SKM-1 treated with dmso at 0.1 percent for 144 hours (cell line): Measurements from ENCODE around the gene STK32B.
"Not testable (repeated sequence)": the region's sequence is repeated elsewhere in the genome, so short reads cannot be mapped to it uniquely, and the experiment has no call there.

ENCODE experiments used
- DNase-seq: peaks from one replicate; lab custom pipeline; 2025; ENCODE audit not compliant: unreplicated experiment; lab: John Stamatoyannopoulos, UW

Gene STK32B

DNA sequence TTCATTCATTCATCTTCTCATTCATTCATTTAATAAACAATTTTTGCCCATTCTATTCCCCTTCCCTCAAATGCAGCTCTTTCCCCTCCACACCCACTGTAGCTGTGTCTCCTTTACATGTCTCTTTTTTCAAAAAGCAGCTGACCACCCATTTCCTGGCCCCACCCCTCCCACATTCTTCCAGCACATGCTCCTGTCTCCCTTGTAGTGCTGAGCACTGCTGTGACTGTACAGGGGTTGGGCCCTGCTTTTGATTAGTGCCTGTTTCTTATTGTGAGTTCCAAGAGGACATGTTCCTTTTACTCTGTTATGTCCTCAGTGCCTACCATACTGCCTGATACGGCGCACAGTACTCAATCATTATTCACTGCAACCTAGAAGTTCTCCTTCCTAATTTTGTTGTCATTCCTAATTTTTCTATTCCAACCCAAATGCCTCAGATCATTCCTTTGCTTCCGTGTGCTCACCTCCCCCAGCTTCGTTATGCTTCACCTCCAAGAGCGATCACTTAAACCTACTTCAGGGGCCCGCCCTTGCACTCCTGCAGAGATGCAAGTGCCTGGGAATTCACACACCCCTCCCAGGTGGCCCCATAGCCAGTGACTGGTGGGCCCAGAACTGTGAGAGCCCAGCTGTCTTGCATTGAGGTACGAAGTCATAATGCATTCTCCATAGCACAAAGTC, 152.2 kb downstream of the STK32B start:
- DNase-seq: no peak

- DNase-seq: no peak
These were observed 152.7 kb downstream of the STK32B start for GRCh38 chr4:5203993-5204310.

DNA sequence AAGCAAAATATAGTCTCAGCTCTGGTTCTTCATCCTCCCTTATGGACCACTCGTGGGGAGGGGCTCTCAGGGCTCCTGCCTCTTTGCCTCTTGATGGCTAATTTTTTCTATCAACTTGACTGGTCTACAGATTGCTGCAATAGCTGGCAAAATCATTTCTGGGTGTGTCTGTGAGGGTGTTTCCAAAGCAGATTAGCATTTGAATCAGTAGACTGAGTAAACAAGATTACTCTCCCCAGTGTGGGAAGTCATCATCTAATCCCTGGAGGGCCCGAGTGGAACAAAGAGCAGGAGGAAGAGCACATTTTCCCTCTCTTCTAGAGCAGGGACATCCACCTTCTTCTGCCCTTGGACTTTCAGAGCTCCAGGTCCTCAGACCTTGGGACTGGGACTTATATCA, 153.5 kb downstream of the STK32B start:
- no peak for DNase-seq

- no peak for DNase-seq
These were observed 154.9 kb downstream of the STK32B start for GRCh38 chr4:5206016-5206790.

- no peak for DNase-seq
These were observed 158.6 kb downstream of the STK32B start for GRCh38 chr4:5209862-5210261.

GRCh38 chr4:5211282-5211839, 160.1 kb downstream of the STK32B start:
- DNase-seq: no peak

- no peak for DNase-seq
These were observed 161.2 kb downstream of the STK32B start for GRCh38 chr4:5212255-5213013.

DNA sequence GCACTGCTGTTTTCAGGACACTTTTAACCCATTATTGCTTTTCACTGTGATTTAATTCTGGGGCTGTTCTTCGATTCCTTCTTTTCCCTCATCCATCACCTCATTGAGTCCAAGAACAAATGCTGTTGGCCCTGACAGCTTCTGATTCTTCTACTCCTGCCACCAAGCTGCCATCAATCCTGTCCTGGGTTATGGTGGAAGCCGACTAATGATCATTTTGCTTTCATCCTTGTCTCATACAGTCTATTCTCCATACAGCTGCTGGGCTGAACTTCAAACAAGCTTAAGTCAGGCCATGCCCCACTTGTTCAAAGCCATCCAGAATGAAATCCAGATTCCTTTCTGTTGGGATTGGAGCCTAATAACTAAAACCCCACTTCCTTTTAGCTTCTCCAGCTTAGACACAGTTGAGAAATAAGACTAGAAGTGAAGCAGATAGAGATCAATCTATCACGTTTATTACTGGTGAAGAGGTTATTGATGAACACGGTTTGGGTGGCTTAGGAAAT, 161.9 kb downstream of the STK32B start:
- no peak for DNase-seq

- no peak for DNase-seq
These were observed 164.0 kb downstream of the STK32B start for GRCh38 chr4:5215321-5215720.

DNA sequence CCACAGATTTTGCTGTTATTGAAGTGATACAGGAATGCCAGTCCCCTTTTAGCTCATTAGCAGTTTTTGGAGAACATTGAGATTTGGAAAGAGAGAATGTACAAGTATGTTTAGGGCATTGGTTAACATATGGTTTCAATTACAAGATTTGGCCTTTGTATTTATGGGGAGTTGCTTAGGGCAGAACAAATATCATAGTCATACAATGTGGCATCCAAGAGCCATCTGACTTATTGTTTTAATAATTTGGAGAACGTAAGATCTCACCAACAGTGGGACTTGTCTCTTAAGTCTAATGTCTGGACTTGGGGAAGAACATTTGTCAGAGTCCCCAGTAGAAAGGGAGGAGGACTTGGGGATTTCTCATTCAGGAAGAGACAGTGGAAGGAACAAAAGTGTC, 166.1 kb downstream of the STK32B start:
- no peak for DNase-seq

- DNase-seq: no peak
These were observed 167.2 kb downstream of the STK32B start for GRCh38 chr4:5218376-5219069.

DNA sequence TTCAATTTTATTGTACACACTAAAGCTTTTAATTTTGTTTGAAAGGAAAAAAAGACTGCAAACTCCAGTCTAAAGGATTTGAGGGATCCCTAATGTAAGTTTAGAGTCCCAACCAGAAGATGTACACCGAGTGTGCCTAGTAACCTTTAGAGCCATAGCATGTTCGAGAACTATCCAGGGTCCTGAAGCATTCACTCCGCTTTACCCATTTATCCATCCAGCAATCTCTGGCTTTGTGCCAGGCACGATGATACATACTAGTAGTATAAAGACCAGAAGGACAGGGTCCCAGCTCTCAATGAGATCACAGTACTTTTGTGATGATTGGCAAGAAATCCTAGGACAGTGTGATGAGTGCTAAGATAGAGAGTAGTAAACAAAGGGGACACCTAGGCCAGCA, 168.7 kb downstream of the STK32B start:
- DNase-seq: no peak

- no peak for DNase-seq
These were observed 170.8 kb downstream of the STK32B start for GRCh38 chr4:5222047-5222446.

DNA sequence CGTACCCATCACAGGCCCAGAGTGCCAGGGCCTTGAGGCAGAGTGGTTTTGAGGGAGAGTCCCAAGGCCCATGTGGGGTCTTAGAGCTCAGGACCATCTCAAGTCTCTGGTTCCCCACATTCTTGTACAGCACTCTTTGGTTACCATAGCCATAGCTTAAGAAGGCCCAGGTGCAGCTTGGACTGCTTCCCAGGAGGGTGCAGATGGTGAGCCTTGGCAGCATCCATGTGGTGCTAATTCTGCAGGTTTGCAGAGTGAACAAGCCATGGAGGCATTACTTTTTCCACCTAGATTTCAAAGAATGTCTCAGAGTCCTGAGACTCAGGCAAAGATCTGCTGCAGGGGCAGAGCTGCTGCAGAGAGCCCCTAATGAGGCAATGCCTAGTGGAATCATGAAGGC, 171.7 kb downstream of the STK32B start:
- DNase-seq: no peak

DNA sequence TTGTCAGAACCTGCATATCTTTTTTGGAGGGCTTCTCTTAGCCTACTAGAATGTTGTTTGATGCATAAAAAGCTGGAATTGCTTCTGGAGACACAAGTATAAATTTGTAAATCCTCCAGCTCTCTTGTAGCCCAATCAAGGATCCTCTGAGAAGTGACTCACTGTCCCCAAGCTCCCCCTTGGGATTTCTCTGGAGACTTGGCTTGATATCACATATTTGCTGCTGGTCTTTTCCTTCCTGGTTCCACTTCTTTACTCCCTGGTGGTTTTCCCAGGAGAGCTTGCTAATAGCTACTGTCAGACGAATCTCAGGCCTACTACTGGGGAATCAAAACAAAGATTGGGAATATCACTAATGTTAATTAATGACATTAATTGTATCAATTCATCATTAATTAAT, 173.1 kb downstream of the STK32B start:
- DNase-seq: no peak

DNA sequence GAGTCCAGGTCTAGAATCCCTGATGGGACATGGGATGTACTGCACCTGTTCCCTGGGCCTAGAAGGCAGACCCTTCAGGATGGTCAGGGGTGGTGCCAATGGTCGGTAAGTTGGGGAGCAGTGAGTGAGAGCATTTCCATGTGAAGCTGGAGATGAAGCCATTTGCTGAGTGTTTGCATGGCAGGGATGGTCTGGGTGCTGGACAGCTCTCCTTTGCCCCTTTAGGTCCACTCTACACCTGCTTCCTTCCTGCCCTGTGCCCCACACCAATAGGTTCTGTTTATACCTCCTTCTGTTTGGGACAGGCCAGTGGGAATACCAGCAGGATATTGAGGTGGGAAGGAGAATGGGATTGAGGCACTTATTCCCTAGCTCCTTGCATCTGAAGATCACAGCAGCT, 181.3 kb downstream of the STK32B start:
- no peak for DNase-seq

DNA sequence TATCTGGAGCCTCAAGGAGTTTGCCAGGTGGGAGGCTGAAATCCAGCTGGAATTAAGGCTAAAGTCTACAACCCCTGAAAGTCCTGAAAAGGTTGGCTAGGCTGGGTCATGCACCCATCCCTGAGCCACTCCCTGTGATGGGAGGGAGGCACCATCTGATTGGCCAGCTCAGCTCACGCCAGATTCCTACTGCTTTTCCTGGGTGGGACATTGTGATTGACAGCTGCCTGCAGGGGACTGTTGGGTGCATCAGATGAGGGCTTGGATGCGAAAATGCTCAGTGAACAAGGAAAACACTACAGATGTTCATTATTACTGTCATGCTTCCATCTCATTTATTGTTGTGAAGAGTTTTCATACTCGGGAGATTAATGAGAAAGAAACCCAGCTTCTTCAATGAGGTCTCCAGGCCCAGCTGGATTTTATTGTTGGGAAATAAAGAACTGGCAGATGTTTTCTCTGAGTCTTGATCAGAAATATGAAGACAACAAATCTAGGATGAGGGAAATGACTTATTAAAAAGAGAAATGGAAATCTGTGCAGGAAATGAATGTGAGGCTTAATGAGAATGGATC, 185.9 kb downstream of the STK32B start:
- no peak for DNase-seq

DNA sequence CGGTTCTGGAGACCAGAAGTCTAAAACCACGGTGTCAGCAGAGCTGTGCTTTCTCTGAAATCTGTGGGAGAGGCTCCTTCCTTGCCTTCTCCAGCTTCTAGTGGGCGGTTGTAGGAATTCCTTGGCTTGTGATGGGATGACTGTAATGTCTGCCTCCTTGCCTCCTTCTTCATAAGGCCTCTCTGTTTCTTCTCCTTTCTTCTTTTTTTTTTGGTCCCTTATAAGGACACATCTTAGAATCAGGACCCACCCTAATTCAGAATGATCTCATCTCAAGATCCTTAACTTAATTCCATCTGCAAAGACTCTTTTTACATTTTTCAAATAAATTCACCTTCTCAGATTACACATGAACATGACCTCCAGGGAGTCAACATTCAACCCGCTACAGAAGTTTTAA, 186.9 kb downstream of the STK32B start:
- DNase-seq: no peak

DNA sequence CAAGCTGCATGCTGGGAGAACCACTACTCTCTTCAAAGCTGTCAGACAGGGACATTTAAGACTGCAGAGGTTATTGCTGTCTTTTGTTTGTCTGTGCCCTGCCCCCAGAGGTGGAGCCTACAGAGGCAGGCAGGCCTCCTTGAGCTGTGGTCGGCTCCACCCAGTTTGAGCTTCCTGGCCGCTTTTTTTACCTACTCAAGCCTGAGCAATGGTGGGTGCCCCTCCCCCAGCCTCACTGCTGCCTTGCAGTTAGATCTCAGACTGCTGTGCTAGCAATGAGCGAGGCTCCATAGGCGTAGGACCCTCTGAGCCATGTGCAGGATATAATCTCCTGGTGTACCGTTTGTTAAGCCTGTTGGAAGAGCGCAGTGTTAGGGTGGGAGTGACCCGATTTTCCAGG, 195.8 kb downstream of the STK32B start:
- not testable (repeated sequence) for DNase-seq

GRCh38 chr4:5247735-5248134, 196.5 kb downstream of the STK32B start:
- no peak for DNase-seq

DNA sequence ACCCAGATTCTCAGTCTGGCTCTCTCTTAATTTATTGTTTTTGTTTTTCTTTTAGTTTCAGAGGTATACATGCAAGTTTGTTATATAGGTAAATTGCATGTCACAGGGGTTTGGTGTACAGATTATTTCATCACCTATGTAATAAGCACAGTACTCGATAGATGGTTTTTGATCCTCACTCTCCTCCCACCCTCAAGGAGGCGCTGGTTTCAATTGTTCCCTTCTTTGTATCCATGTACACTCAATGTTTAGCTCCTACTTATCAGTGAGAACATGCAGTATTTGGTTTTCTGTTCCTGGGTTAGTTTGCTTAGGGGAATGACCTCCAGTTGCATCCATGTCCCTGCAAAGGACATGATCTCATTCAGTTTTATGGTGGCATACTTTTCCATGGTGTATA, 198.4 kb downstream of the STK32B start:
- no peak for DNase-seq
